Non-pigmented ciliary epithelial cell (primary cell): Measurements from ENCODE around the gene TMEM86A.
"Not testable (repeated sequence)": the region's sequence is repeated elsewhere in the genome, so short reads cannot be mapped to it uniquely, and the experiment has no call there.

Experiments used
- DNase-seq: peaks from one replicate; pipeline ENCODE4 v3.0.0-alpha.2; 2010; ENCODE audit warnings: low read depth

Gene TMEM86A, protein sequence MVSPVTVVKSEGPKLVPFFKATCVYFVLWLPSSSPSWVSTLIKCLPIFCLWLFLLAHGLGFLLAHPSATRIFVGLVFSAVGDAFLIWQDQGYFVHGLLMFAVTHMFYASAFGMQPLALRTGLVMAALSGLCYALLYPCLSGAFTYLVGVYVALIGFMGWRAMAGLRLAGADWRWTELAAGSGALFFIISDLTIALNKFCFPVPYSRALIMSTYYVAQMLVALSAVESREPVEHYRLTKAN

DNA sequence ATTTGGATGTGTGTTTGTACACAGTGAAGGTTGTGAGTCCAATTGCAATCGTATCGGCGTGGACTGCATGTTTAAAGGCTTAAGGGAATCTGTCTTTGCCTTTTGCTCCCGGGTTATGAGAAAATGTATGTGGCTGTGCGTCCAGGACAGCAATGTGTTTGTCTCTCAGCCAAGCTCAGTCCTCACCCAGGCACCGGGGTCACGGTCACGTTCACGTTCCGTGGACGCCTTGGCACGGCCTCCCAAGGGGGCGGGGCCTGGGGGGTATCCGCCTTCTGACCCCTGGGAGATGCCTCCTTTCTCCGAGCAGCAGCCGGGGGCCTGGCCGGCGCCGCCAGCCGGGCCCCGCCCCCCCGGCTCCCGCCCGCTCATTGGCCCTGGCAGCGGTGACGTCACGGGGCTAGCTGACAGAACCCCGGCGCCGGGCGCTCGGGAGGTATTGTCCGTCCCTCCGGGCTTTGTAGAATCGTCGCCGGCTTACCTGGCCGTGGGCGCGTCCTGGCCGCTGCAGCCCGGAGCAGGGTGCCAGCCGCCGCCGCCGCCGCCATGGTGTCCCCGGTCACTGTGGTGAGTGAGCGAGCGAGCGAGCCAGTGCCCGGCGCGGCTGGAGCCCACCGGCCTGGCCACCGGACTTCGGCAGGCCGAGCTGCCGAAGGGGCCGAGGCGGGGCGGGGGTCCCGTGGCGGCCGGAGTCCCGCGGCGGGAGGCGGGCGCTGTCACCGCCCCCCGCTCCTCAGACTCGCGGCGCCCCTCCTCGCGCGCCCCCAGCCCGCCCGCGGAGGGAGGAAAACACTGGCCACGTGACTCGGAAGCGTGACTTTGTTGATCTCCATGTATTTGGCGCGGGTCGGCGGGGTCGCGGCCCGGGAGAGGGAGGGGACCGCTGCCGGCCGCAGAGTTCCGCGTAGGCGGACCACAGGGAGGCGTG is at the start of gene TMEM86A:
TMEM86A (plus strand) TSS at position 439 of the 928 bp plus-strand sequence; CDS start at position 547, 108 bp downstream.
- DNase-seq = no peak

DNA sequence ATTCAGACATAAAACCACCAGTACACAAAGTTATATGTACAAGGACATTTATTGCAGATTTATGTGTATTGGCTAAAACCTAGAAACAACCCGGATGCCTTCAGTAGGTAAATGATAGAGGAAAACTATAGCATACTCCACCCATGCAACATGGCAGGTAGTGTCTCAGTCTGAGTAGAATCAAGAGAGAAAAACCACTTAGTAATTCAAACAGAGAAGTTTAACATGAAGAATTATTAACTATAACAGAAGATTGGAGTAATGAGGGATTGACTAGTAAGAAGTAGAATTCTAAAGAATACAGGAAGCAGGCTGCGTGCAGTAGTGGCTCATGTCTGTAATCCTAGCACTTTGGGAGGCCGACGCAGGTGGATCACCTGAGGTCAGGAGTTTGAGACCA is 48.2 kb upstream of the TMEM86A start:
- DNase-seq = no peak

DNA sequence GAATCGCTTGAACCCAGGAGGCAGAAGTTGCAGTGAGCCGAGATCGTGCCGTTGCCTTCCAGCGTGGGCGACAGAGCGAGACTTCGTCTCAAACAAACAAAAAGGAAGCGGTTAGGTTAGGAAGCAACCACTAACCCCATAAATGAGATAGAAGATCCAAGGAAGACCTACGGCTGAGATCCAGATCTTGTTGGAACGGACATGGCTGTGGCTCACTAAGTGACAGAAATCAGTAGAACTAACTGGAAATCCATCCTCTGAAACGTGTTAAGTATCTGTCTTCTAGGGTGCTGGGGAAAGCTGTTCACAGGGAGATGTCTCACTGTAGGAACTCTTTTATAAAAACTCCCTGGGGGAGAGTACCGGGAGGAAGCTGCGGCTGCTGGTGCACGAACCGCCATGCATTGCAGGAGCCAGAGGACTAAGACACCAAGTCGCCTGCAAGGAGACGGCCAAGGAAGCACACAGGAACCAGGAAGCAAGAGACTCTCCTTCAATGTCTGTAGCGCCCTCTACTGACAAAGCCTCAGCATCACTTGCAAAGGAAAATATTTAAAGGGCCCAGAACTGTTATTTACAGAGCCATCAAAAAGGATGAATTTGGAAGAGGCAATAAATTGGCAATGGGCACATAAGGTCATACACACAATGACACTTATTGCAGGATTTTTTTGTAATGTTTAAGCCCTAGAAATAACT is 47.6 kb upstream of the TMEM86A start:
- no peak for DNase-seq

DNA sequence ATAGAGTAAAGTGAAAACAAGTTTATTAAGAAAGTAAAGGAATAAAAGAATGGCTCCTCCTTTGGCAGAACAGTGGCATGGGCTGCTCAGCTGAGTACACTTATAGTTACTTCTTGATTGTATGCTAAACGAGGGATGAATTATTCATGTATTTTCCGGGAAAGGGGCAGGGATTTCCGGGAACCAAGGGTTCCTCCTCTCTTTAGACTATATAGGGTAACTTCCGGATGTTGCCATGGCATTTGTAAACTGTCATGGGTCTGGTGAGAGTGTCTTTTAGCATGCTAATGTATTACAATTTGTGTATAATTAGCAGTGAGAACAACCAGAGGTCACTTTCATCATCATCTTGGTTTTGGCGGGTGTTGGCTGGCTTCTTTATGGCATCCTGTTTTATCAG is 40.9 kb upstream of the TMEM86A start:
- DNase-seq = no peak

DNA sequence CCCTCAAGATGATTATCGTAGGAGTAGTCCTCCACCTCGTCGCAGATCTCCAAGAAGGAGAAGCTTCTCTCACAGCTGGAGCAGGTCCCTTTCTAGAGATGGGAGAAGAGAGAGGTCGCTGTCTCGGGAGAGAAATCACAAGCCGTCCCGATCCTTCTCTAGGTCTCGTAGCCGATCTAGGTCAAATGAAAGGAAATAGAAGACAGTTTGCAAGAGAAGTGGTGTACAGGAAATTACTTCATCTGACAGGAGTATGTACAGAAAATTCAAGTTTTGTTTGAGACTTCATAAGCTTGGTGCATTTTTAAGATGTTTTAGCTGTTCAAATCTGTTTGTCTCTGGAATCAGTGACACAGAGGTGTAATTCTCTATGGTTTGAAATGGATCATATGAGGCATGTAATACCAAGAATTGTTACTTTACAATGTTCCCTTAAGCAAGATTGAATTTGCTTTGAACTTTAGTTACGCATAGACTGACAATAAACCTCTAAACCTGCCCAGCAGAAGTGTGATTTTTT is 33.2 kb upstream of the TMEM86A start:
- DNase-seq = not testable (repeated sequence)

DNA sequence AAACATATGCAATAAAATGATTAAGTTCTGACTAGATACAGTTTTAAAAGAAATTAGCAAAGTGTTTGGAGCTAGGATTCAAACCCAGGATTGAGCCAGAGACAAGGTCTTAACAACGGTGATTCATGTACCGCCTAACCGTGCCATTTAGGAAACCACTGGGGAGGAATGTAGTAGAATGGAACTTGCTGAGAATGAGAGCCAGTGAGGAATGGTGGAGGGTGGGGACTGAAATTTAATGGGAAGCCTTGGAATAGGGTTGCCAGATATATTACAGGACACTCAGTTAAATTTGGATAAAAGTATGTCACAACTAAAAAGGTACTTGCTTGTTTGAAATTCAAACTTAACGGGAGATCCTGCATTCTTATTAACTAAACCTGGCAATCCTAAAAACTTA is 30.4 kb upstream of the TMEM86A start:
- no peak for DNase-seq

DNA sequence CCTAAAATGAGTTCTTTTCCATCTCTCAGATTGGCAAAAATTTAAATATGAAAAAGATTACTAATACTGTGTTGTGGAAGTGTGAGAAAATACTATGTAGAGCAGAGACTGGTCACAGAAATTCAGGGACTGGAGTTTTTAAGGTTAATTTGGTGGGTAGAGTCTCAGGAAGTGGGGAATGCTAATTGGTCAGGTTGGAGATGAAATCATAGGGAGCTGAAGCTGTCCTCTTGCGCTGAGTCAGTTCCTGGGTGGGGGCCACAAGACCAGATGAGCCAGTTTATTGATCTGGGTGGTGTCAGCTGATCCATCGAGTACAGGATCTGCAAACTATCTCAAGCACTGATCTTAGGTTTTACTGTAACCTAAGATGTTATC is 29.4 kb upstream of the TMEM86A start:
- DNase-seq = no peak

DNA sequence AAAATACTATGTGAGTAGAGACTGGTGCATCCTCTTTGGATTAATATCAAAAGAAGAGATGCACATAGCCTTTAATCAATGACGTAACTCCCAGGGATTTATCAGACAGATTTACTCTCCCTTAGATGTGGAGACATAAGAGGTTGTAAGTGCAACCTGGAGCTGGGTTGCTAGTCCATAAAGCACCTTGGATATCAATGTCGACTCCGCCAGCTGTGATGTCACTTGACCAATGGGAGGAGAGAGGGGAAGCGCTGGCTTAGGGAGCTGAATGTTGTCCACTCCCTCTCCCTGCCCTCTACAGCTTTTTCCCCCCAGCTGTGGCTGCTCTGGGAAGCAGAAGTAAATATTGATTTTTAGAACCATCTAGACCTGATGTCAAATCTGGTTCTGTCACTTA is 28.9 kb upstream of the TMEM86A start:
- DNase-seq = no peak

DNA sequence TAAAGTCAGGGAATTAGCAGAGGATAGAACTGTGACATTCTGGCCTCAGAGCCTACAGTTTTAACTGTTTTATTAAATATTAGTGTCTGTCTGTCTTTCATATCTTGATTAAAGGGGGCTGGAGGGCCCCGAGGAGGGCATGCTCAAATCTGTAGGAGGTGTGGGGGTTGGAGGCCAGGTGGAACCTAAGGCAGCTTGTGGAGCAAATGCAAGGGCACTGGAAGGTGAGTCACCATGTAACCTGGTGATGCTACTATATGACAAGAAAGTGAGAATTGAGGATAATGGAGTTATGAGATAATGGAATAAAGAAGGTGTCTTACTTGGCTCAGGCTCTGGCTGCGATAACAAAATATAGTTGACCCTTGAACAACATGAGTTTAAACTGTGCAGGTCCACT is 27.3 kb upstream of the TMEM86A start:
- DNase-seq = no peak

DNA sequence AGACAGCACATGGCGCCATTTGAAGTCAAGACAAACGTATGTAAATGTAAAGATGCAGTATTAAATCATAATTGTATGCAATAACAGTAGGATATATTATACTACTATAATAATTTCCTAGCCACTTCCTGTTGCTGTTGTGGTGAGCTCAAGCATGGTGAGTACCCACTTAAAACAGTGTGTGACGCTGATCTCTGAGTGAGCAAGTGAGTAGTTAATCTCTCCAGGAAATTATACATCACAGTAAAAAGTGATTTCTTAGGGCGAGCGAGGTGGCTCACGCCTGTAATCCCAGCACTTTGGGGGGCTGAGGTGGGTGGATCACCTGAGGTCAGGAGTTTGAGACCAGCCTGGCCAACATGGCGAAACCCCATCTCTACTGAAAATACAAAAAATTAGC is 26.4 kb upstream of the TMEM86A start:
- DNase-seq = not testable (repeated sequence)

DNA sequence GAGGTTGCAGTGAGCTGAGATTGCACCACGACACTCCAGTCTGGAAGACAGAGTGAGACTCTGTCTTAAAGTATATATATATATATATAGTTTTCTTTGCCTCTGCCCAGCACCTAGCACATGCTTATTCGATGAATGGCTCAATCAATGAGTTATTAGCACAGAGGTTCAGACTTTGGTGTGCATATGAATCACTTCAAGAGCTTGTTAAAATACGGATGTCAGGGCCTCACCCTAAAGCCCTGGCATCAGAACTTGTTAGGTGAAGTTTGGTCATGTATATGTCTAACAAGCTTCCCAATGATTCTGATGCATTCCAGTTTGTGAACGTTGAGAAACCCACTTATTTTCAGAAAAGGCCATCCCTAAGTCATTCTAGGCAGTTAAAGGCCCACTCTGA is 21.8 kb upstream of the TMEM86A start:
- DNase-seq = no peak

DNA sequence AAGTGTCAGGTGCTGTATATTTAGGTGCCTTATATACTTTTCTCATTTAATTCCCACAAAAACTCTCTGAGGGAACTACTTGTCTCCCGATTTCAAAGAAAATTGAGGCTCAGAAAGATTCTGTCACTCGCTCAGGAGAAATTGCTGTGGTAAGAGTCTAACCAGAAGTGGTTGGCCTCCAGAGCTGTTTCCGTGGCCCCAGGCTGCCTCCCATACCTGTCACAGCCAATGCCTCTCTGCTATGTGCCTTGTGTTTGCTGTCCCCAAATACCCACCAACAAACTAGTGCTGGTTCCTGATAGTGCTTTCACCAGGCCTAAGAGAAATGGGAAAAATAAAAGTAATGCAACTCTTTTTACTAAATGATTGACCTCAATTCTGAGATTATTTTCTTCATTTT is 21.0 kb upstream of the TMEM86A start:
- DNase-seq = no peak

DNA sequence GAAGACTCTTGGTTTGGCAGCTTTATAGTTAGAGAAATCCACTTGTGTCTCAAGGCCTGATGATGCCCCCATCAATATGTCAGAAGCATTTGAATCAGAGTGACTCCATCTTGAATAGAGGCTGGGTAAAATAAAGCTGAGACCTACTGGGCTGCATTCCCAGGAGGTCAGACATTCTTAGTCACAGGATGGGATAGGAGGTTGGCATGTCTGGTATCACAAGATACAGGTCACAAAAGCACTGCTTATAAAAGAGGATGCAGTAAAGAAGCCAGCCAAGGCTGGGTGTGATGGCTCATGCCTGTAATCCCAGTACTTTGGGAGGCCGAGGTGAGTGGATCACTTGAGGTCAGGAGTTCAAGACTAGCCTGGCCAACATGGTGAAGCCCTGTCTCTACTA is 16.6 kb upstream of the TMEM86A start:
- not testable (repeated sequence) for DNase-seq

DNA sequence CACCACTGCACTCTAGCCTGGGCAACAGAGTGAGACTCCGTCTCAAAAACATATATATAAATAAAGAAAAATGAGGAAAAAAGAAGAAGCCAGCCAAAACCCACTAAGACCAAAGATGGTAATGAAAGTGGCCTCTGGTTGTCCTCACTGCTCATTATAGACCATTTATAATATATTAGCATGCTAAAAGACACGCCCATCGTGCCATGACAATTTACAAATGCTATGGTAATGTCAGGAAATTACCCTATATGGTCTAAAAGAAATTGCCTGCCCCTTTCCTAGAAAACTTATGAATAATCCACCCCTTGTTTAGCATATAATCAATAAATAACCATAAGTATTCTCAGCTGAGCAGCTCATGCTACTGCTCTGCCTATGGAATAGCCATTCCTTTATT is 16.1 kb upstream of the TMEM86A start:
- no peak for DNase-seq

DNA sequence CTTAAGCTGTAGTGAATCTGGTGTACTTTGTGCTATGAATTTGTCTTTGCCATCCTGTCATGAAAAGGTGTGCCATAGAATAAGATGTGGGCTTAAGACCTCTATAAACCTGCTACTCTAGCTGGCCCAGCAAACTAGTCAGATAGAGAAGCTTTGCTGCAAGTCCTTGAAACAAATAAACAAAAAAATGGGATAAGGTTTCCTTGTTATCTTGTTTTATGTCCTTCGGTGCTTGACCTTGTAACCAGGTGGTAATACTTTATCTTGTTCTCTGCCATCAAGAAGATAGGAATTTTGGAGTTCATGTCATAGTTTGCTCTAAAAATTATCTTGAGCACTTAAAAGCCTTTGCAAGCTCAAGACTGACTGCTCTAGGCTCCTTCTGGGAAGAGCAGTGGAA is 14.3 kb upstream of the TMEM86A start:
- no peak for DNase-seq

DNA sequence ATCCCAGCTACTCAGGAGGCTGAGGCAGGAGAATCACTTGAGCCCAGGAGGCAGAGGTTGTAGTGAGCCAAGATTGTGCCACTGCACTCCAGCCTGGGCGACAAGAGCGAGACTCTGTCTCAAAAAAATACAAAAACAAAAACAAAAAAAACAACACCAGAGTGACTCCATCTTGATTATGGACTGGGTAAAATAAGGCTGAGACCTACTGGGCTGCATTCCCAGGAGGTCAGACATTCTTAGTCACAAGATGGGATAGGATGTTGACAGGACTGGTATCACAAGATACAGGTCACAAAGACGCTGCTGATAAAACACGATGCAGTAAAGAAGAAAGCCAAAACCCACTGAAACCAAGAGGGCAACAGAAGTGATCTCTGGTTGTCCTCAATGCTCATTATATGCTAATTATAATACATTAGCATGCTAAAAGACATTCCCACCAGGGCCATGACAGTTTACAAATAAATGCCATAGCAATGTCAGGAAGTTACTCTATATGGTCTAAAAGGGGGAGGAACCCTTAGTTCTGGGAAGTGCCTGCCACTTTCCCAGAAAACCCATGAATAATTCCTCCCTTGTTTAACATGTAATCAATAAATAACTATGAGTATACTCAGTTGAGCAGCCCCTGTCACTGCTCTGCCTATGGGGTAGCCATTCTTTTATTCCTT is 7.0 kb upstream of the TMEM86A start:
- DNase-seq = not testable (repeated sequence)

DNA sequence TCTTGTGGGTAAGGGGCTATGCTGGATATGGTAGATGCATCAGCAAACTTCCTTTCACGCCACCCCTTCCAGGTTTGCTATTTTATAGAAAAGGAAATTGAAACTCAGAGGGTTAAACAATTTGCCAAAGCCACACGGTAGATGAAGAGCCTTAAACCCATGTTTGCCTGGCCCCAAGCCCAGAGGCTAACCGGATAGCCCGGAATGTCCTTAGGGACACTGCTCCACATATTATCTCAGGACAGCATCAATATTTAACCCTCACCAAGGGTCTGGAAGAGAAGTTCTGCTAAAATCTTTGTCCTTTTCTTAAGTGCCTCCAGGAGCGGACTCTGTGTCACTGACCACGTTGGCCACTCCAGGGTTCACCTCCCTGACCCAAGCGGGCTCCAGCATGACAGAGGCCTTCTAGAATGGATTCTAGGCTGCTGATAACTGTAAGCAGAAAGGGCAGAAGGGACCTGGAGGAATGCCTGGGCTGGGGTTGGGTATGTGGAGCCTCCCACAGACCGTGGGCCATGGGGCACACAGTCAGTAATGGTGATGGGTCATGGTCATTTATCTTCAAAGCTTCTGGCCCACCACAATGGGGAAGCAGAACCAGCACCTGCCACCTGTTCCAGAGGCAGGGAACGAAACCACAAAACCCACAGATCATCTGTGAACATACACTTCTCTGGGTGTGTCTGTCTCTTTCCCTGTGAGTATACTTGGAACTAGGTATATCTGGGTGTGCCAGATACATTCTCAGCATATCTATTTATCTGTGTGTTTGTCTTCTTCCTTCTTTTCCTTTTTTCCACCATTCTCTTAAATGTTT is 5.4 kb upstream of the TMEM86A start:
- no peak for DNase-seq

DNA sequence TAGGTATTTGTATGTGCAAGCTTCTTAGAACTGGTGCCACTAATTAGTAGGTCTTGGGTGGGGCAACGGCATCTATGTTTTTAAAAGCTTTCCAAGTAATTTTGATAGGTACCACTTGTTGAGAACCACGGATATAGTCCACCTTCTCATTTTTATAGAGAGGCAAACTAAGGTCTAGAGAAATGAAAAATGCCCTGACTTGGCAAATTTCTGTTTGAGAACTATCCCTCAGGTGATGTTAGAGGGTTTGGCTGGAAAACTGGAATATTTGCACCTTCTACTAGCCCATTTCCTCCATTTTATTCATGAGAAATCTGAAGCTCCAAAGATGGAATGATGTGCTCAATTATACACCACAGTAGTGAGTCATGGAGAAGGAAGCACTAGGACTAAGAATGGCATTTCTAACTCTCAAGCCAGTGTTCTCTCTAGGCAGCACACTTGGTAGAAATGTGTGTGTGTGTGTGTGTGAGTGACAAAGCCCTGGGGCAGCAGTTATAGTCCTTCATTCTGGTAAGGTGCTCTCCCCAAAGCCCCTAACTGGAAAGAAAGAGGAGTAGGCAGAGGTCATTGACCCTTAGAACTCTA is 1.8 kb upstream of the TMEM86A start:
- no peak for DNase-seq

DNA sequence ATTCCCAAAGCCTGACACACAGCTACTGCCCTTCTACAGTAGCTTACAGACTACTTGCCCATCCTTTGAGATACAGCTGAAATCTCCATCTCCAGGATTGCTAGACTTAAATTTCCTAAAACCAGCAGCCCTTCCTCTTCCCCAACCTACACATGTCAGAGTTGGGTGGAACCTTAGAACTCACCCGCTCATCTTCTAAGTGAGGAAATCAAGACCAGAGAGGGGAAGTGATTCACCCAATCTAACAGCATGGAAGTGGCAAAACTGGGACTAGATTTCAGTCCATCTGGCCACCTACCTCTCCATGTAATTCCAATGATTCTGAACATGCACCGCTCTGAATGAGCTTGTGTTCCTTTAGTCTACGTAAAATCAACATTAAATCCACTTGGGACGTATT is 1.0 kb upstream of the TMEM86A start:
- DNase-seq = no peak

DNA sequence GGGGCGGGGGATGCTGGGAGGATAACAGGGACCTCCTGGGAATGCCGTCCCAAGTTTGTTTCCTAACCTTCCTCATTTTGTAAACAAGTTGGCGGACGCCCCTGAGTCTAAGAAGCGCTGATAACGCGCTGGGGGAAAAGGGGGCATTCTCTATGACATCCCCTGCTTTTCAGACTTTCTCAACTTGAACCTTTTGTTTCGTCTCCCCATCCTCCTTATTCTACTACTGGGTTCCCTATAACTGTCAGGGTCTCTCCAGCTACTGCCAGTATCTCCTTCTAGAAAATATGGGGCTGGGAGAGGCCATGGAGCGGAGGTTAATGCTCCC is 654 bp downstream of the TMEM86A start:
- no peak for DNase-seq

DNA sequence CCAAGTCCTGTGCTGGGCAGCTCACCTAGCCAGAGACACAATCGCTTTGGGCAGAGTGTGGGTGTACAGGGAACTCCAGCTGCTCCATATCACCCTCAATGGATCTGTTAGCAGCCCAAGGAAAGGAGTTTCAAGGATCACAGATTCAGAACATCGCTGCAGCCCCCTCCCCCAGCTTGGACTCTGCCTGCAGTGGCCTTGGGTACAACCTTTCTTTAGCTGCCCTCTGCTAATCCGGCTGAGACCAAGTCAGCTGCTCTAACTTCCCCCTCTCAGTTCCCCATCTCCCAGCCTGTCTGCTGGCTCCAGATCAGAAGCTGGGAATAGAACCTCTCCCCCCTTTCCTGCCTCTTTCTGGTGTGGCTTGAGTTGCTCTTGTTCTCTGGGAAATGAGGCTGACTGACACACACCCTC is 1.3 kb downstream of the TMEM86A start:
- no peak for DNase-seq
